T-helper 22 cell (primary cell): Measurements from ENCODE around the gene BMP5.

ENCODE experiments used
- DNase-seq: peaks from one replicate; pipeline ENCODE4 v3.0.0-alpha.2; 2020; ENCODE audit warnings: low read depth

The BMP5 gene

DNA sequence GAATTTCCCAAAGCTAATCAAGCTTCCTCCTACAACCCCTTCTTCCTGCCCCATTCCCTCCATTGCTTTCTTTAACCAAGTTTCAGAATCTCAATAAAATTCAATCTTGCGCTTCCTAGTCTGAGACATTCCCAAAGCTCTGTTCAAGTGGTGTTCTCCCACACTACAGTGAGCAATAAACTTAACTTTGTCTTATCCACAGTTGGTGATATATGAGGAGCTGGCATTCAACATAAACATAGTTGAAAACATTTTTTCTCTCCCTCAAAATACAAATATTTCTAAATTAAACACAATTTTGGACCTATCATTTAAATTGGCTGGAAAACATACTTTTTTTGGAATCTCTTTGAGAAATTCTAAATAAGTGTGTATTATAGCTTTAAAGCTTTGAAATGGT lies 166.7 kb downstream of the BMP5 start:
- DNase-seq = no peak

- DNase-seq = no peak
Measured at GRCh38 chr6:55705451-55706440, 169.6 kb downstream of the BMP5 start.

- no peak for DNase-seq
Measured at GRCh38 chr6:55704421-55704820, 171.0 kb downstream of the BMP5 start.
